ENCODE data around the gene EIF2AK3. TPM values are rescaled to one million over a fixed set of nuclear protein-coding genes. Genes with fewer than 3 reads are reported as not detected.

EIF2AK3 gene
- 10 to 100 TPM in 2 of 3 donors, 1 to 10 TPM in 1; 8.8 to 14.4 (median 14.3) TPM for total RNA-seq

GRCh38 chr2:88627055-88627855, at the start of gene EIF2AK3:
Gene EIF2AK3 (minus strand): TSS chr2:88627464. CDS start chr2:88627274, 190 bp downstream.
- ATAC-seq: peak; percentile 86 to 88
- peak; percentile 88 for DNase-seq
- Mint-ChIP-seq H3K4me3 (peak within 1 kb of the TSS; percentile 92), H3K27me3 (ENCODE audit: low read depth) (no peaks in the 10 kb centered on the region), H3K9me3 (no peaks in the 10 kb centered on the region), H3K36me3 (ENCODE audit: insufficient read depth) (no peaks in the 10 kb centered on the region), H3K4me1 (ENCODE audit: low read depth) (peaks cover 11% of the 10 kb centered on the region)

- Mint-ChIP-seq H3K4me3 (no peak overlapping the region), H3K27me3 (ENCODE audit: low read depth) (no peaks in the 10 kb centered on the region), H3K4me1 (ENCODE audit: low read depth) (peaks cover 3% of the 10 kb centered on the region), H3K9me3 (no peaks in the 10 kb centered on the region), H3K36me3 (ENCODE audit: insufficient read depth) (peaks cover 2% of the 10 kb centered on the region)
- no peak for ATAC-seq
- DNase-seq: no peak
Observed at GRCh38 chr2:88673363-88673762, 46.1 kb upstream of the EIF2AK3 start.

GRCh38 chr2:88671786-88672427, 44.6 kb upstream of the EIF2AK3 start:
- Mint-ChIP-seq H3K36me3 (ENCODE audit: insufficient read depth) (no peaks in the 10 kb centered on the region), H3K9me3 (no peaks in the 10 kb centered on the region), H3K4me3 (no peak overlapping the region), H3K4me1 (ENCODE audit: low read depth) (peaks cover 3% of the 10 kb centered on the region), H3K27me3 (ENCODE audit: low read depth) (no peaks in the 10 kb centered on the region)
- DNase-seq: no peak
- ATAC-seq: peak; percentile 73 to 77

GRCh38 chr2:88669482-88670214, 42.4 kb upstream of the EIF2AK3 start:
- no peak for ATAC-seq

GRCh38 chr2:88668862-88669261, 41.6 kb upstream of the EIF2AK3 start:
- H3K9me3 Mint-ChIP-seq: no peaks in the 10 kb centered on the region
- DNase-seq: no peak
- no peaks in the 10 kb centered on the region for H3K27me3 Mint-ChIP-seq (ENCODE audit: low read depth)
- no peak for ATAC-seq
- peaks cover 3% of the 10 kb centered on the region for H3K4me1 Mint-ChIP-seq (ENCODE audit: low read depth)
- no peak overlapping the region for H3K4me3 Mint-ChIP-seq
- no peaks in the 10 kb centered on the region for H3K36me3 Mint-ChIP-seq (ENCODE audit: insufficient read depth)

More at GRCh38 chr2:88669482-88670214, 42.4 kb upstream of the EIF2AK3 start:
- Mint-ChIP-seq H3K9me3 (no peaks in the 10 kb centered on the region), H3K27me3 (ENCODE audit: low read depth) (no peaks in the 10 kb centered on the region), H3K4me1 (ENCODE audit: low read depth) (peaks cover 3% of the 10 kb centered on the region), H3K36me3 (ENCODE audit: insufficient read depth) (no peaks in the 10 kb centered on the region), H3K4me3 (no peak overlapping the region)
- no peak for DNase-seq

GRCh38 chr2:88667219-88667618, 40.0 kb upstream of the EIF2AK3 start:
- no peak overlapping the region for H3K4me3 Mint-ChIP-seq
- peaks cover 3% of the 10 kb centered on the region for H3K4me1 Mint-ChIP-seq (ENCODE audit: low read depth)

GRCh38 chr2:88666576-88666975, 39.3 kb upstream of the EIF2AK3 start:
- no peak for ATAC-seq
- Mint-ChIP-seq H3K9me3 (no peaks in the 10 kb centered on the region), H3K4me1 (ENCODE audit: low read depth) (no peaks in the 10 kb centered on the region), H3K27me3 (ENCODE audit: low read depth) (no peaks in the 10 kb centered on the region), H3K36me3 (ENCODE audit: insufficient read depth) (no peaks in the 10 kb centered on the region), H3K4me3 (no peak overlapping the region)
- DNase-seq: no peak

More at GRCh38 chr2:88667219-88667618, 40.0 kb upstream of the EIF2AK3 start:
- no peaks in the 10 kb centered on the region for H3K36me3 Mint-ChIP-seq (ENCODE audit: insufficient read depth)
- ATAC-seq (no peak), DNase-seq (no peak)
- no peaks in the 10 kb centered on the region for H3K27me3 Mint-ChIP-seq (ENCODE audit: low read depth)
- H3K9me3 Mint-ChIP-seq: no peaks in the 10 kb centered on the region

GRCh38 chr2:88660622-88661021, 33.4 kb upstream of the EIF2AK3 start:
- no peak overlapping the region for H3K4me3 Mint-ChIP-seq
- no peaks in the 10 kb centered on the region for H3K36me3 Mint-ChIP-seq (ENCODE audit: insufficient read depth)
- no peaks in the 10 kb centered on the region for H3K27me3 Mint-ChIP-seq (ENCODE audit: low read depth)
- no peaks in the 10 kb centered on the region for H3K9me3 Mint-ChIP-seq
- DNase-seq: no peak
- no peak for ATAC-seq
- no peaks in the 10 kb centered on the region for H3K4me1 Mint-ChIP-seq (ENCODE audit: low read depth)

GRCh38 chr2:88659538-88659915, 32.3 kb upstream of the EIF2AK3 start:
- no peak for DNase-seq
- no peaks in the 10 kb centered on the region for H3K27me3 Mint-ChIP-seq (ENCODE audit: low read depth)
- H3K36me3 Mint-ChIP-seq (ENCODE audit: insufficient read depth): no peaks in the 10 kb centered on the region

GRCh38 chr2:88658881-88659537, 31.7 kb upstream of the EIF2AK3 start:
- H3K4me3 Mint-ChIP-seq: no peak overlapping the region
- DNase-seq (no peak), ATAC-seq (no peak)
- no peaks in the 10 kb centered on the region for H3K4me1 Mint-ChIP-seq (ENCODE audit: low read depth)
- no peaks in the 10 kb centered on the region for H3K27me3 Mint-ChIP-seq (ENCODE audit: low read depth)
- H3K36me3 Mint-ChIP-seq (ENCODE audit: insufficient read depth): no peaks in the 10 kb centered on the region
- H3K9me3 Mint-ChIP-seq: no peaks in the 10 kb centered on the region

More at GRCh38 chr2:88659538-88659915, 32.3 kb upstream of the EIF2AK3 start:
- H3K4me1 Mint-ChIP-seq (ENCODE audit: low read depth): no peaks in the 10 kb centered on the region
- ATAC-seq: no peak
- no peak overlapping the region for H3K4me3 Mint-ChIP-seq
- H3K9me3 Mint-ChIP-seq: no peaks in the 10 kb centered on the region

GRCh38 chr2:88658326-88658725, 31.1 kb upstream of the EIF2AK3 start:
- no peak for ATAC-seq
- no peaks in the 10 kb centered on the region for H3K27me3 Mint-ChIP-seq (ENCODE audit: low read depth)
- no peaks in the 10 kb centered on the region for H3K9me3 Mint-ChIP-seq

GRCh38 chr2:88657131-88657530, 29.9 kb upstream of the EIF2AK3 start:
- H3K36me3 Mint-ChIP-seq (ENCODE audit: insufficient read depth): no peaks in the 10 kb centered on the region
- no peak for ATAC-seq

More at GRCh38 chr2:88658326-88658725, 31.1 kb upstream of the EIF2AK3 start:
- no peak overlapping the region for H3K4me3 Mint-ChIP-seq
- no peak for DNase-seq
- H3K4me1 Mint-ChIP-seq (ENCODE audit: low read depth): no peaks in the 10 kb centered on the region
- no peaks in the 10 kb centered on the region for H3K36me3 Mint-ChIP-seq (ENCODE audit: insufficient read depth)

GRCh38 chr2:88656690-88657089, 29.4 kb upstream of the EIF2AK3 start:
- no peak for ATAC-seq
- no peak for DNase-seq
- H3K36me3 Mint-ChIP-seq (ENCODE audit: insufficient read depth): no peaks in the 10 kb centered on the region
- H3K4me1 Mint-ChIP-seq (ENCODE audit: low read depth): no peaks in the 10 kb centered on the region
- H3K27me3 Mint-ChIP-seq (ENCODE audit: low read depth): no peaks in the 10 kb centered on the region
- H3K4me3 Mint-ChIP-seq: no peak overlapping the region
- no peaks in the 10 kb centered on the region for H3K9me3 Mint-ChIP-seq

More at GRCh38 chr2:88657131-88657530, 29.9 kb upstream of the EIF2AK3 start:
- DNase-seq: no peak
- H3K4me3 Mint-ChIP-seq: no peak overlapping the region
- no peaks in the 10 kb centered on the region for H3K9me3 Mint-ChIP-seq
- H3K4me1 Mint-ChIP-seq (ENCODE audit: low read depth): no peaks in the 10 kb centered on the region
- H3K27me3 Mint-ChIP-seq (ENCODE audit: low read depth): no peaks in the 10 kb centered on the region

- no peaks in the 10 kb centered on the region for H3K36me3 Mint-ChIP-seq (ENCODE audit: insufficient read depth)
- H3K4me3 Mint-ChIP-seq: no peak overlapping the region
- H3K9me3 Mint-ChIP-seq: no peaks in the 10 kb centered on the region
- H3K27me3 Mint-ChIP-seq (ENCODE audit: low read depth): no peaks in the 10 kb centered on the region
- DNase-seq (no peak), ATAC-seq (no peak)
- H3K4me1 Mint-ChIP-seq (ENCODE audit: low read depth): no peaks in the 10 kb centered on the region
Observed at GRCh38 chr2:88654714-88655113, 27.4 kb upstream of the EIF2AK3 start.
